GM06990 (cell line): Measurements from ENCODE around the gene SLC44A1.
A peak's percentile ranks its signal among the peaks of the same experiment; 100 is the strongest.

ENCODE experiments used
- DNase-seq: peaks from one replicate; pipeline ENCODE4 v3.0.0-alpha.2; 2011; ENCODE audit not compliant: insufficient read length; ENCODE audit errors: extremely low read depth
- H3K27me3 ChIP-seq: replicated peaks from 2 replicates; pipeline ENCODE4 v1.6.0; 2011; ENCODE audit warnings: low read length; ENCODE audit not compliant: control insufficient read depth, insufficient read depth
- H3K36me3 ChIP-seq: 2 replicates; pipeline ENCODE4 v1.5.1; 2011; ENCODE audit warnings: low read length; ENCODE audit not compliant: control insufficient read depth, insufficient read depth
- H3K4me3 ChIP-seq: replicated peaks from 2 replicates; pipeline ENCODE4 v1.5.1; 2011; ENCODE audit warnings: low read depth, mild to moderate bottlenecking, control low read depth, low read length
- CTCF ChIP-seq: IDR thresholded peaks from 2 replicates; pipeline ENCODE4 v1.5.1; 2011; ENCODE audit warnings: low read length, control low read depth, mild to moderate bottlenecking, inconsistent platforms; ENCODE audit not compliant: insufficient read depth, poor library complexity, severe bottlenecking

Gene SLC44A1

GRCh38 chr9:105373723-105374122 is 129.3 kb downstream of the SLC44A1 start:
- DNase-seq, result no peak
- H3K36me3 ChIP-seq, result no peaks in the 10 kb centered on the region
- H3K27me3 ChIP-seq, result no peaks in the 10 kb centered on the region
- no peak for TF ChIP-seq CTCF
- no peak overlapping the region for H3K4me3 ChIP-seq

- no peaks in the 10 kb centered on the region for H3K36me3 ChIP-seq
- H3K4me3 ChIP-seq, result no peak overlapping the region
- TF ChIP-seq CTCF, result no peak
- H3K27me3 ChIP-seq, result no peaks in the 10 kb centered on the region
- DNase-seq, result no peak
Observed at GRCh38 chr9:105375323-105375722, 130.9 kb downstream of the SLC44A1 start.

GRCh38 chr9:105376893-105377292 is 132.4 kb downstream of the SLC44A1 start:
- Histone ChIP-seq H3K27me3 (no peaks in the 10 kb centered on the region), H3K36me3 (no peaks in the 10 kb centered on the region), H3K4me3 (no peak overlapping the region)
- no peak for TF ChIP-seq CTCF
- no peak for DNase-seq

GRCh38 chr9:105385381-105385985 is 141.0 kb downstream of the SLC44A1 start:
- Histone ChIP-seq H3K4me3 (peak overlapping the region; percentile 27), H3K36me3 (no peaks in the 10 kb centered on the region), H3K27me3 (no peaks in the 10 kb centered on the region)
- TF ChIP-seq CTCF, result no peak
- peak; percentile 24 for DNase-seq

- H3K4me3 ChIP-seq, result no peak overlapping the region
- TF ChIP-seq CTCF, result no peak
- no peaks in the 10 kb centered on the region for H3K36me3 ChIP-seq
- no peak for DNase-seq
- H3K27me3 ChIP-seq, result no peaks in the 10 kb centered on the region
Observed at GRCh38 chr9:105389796-105390195, 145.3 kb downstream of the SLC44A1 start.

- Histone ChIP-seq H3K4me3 (no peak overlapping the region), H3K36me3 (no peaks in the 10 kb centered on the region), H3K27me3 (no peaks in the 10 kb centered on the region)
- DNase-seq, result no peak
- no peak for TF ChIP-seq CTCF
Observed at GRCh38 chr9:105390871-105391270, 146.4 kb downstream of the SLC44A1 start.
